Measurements from ENCODE around the gene CCDC150.

Gene CCDC150

GRCh38 chr2:196748123-196748522 lies 108.6 kb downstream of the CCDC150 start:
- Histone ChIP-seq H3K36me3 (ENCODE audit: control insufficient read depth, insufficient read depth, low read length) (no peaks in the 10 kb centered on the region), H3K9me3 (ENCODE audit: control insufficient read depth, low read length) (no peaks in the 10 kb centered on the region), H3K27ac (ENCODE audit: insufficient read depth, low read length, poor library complexity, severe bottlenecking) (no peak overlapping the region), H3K4me1 (ENCODE audit: control insufficient read depth, insufficient read depth, low read length, poor library complexity, severe bottlenecking) (no peaks in the 10 kb centered on the region), H3K4me3 (ENCODE audit: insufficient read depth, low read depth, low read length, poor library complexity, severe bottlenecking) (no peak overlapping the region), H3K27me3 (replicated peaks; ENCODE audit: control insufficient read depth, insufficient read depth, low read length, poor library complexity, severe bottlenecking) (no peaks in the 10 kb centered on the region)
- no peak for DNase-seq

GRCh38 chr2:196750291-196750923 lies 110.9 kb downstream of the CCDC150 start:
- Histone ChIP-seq H3K4me1 (ENCODE audit: control insufficient read depth, insufficient read depth, low read length, poor library complexity, severe bottlenecking) (no peaks in the 10 kb centered on the region), H3K27me3 (replicated peaks; ENCODE audit: control insufficient read depth, insufficient read depth, low read length, poor library complexity, severe bottlenecking) (no peaks in the 10 kb centered on the region), H3K9me3 (ENCODE audit: control insufficient read depth, low read length) (no peaks in the 10 kb centered on the region), H3K4me3 (ENCODE audit: insufficient read depth, low read depth, low read length, poor library complexity, severe bottlenecking) (no peak overlapping the region), H3K36me3 (ENCODE audit: control insufficient read depth, insufficient read depth, low read length) (no peaks in the 10 kb centered on the region), H3K27ac (ENCODE audit: insufficient read depth, low read length, poor library complexity, severe bottlenecking) (no peak overlapping the region)
- no peak for DNase-seq

- DNase-seq: peak; percentile 4 to 35 (median 27)
- Histone ChIP-seq H3K4me3 (ENCODE audit: insufficient read depth, low read depth, low read length, poor library complexity, severe bottlenecking) (no peak overlapping the region), H3K27me3 (replicated peaks; ENCODE audit: control insufficient read depth, insufficient read depth, low read length, poor library complexity, severe bottlenecking) (no peaks in the 10 kb centered on the region), H3K27ac (ENCODE audit: insufficient read depth, low read length, poor library complexity, severe bottlenecking) (no peak overlapping the region), H3K36me3 (ENCODE audit: control insufficient read depth, insufficient read depth, low read length) (no peaks in the 10 kb centered on the region), H3K4me1 (ENCODE audit: control insufficient read depth, insufficient read depth, low read length, poor library complexity, severe bottlenecking) (no peaks in the 10 kb centered on the region), H3K9me3 (ENCODE audit: control insufficient read depth, low read length) (no peaks in the 10 kb centered on the region)
Observed at GRCh38 chr2:196750977-196751631, 111.6 kb downstream of the CCDC150 start.

- H3K4me1 ChIP-seq (ENCODE audit: control insufficient read depth, insufficient read depth, low read length, poor library complexity, severe bottlenecking): no peaks in the 10 kb centered on the region
Observed at GRCh38 chr2:196758474-196759377, 119.2 kb downstream of the CCDC150 start.

GRCh38 chr2:196759378-196759706 lies 119.8 kb downstream of the CCDC150 start:
- Histone ChIP-seq H3K9me3 (ENCODE audit: control insufficient read depth, low read length) (no peaks in the 10 kb centered on the region), H3K27ac (ENCODE audit: insufficient read depth, low read length, poor library complexity, severe bottlenecking) (no peak overlapping the region), H3K4me1 (ENCODE audit: control insufficient read depth, insufficient read depth, low read length, poor library complexity, severe bottlenecking) (no peaks in the 10 kb centered on the region), H3K36me3 (ENCODE audit: control insufficient read depth, insufficient read depth, low read length) (peaks cover under 1% of the 10 kb centered on the region), H3K27me3 (replicated peaks; ENCODE audit: control insufficient read depth, insufficient read depth, low read length, poor library complexity, severe bottlenecking) (no peaks in the 10 kb centered on the region), H3K4me3 (ENCODE audit: insufficient read depth, low read depth, low read length, poor library complexity, severe bottlenecking) (no peak overlapping the region)
- no peak for DNase-seq

More at GRCh38 chr2:196758474-196759377, 119.2 kb downstream of the CCDC150 start:
- H3K27me3 ChIP-seq (replicated peaks; ENCODE audit: control insufficient read depth, insufficient read depth, low read length, poor library complexity, severe bottlenecking): no peaks in the 10 kb centered on the region
- no peak overlapping the region for H3K27ac ChIP-seq (ENCODE audit: insufficient read depth, low read length, poor library complexity, severe bottlenecking)
- no peaks in the 10 kb centered on the region for H3K9me3 ChIP-seq (ENCODE audit: control insufficient read depth, low read length)
- DNase-seq: no peak
- H3K4me3 ChIP-seq (ENCODE audit: insufficient read depth, low read depth, low read length, poor library complexity, severe bottlenecking): no peak overlapping the region
- no peaks in the 10 kb centered on the region for H3K36me3 ChIP-seq (ENCODE audit: control insufficient read depth, insufficient read depth, low read length)

- peaks cover 41% of the 10 kb centered on the region for H3K36me3 ChIP-seq (ENCODE audit: control insufficient read depth, insufficient read depth, low read length)
Observed at GRCh38 chr2:196767101-196767500, 127.6 kb downstream of the CCDC150 start.

More at GRCh38 chr2:196767101-196767500, 127.6 kb downstream of the CCDC150 start:
- no peaks in the 10 kb centered on the region for H3K27me3 ChIP-seq (replicated peaks; ENCODE audit: control insufficient read depth, insufficient read depth, low read length, poor library complexity, severe bottlenecking)
- H3K4me3 ChIP-seq (ENCODE audit: insufficient read depth, low read depth, low read length, poor library complexity, severe bottlenecking): no peak overlapping the region
- no peak for DNase-seq
- H3K27ac ChIP-seq (ENCODE audit: insufficient read depth, low read length, poor library complexity, severe bottlenecking): no peak overlapping the region
- no peaks in the 10 kb centered on the region for H3K9me3 ChIP-seq (ENCODE audit: control insufficient read depth, low read length)
- no peaks in the 10 kb centered on the region for H3K4me1 ChIP-seq (ENCODE audit: control insufficient read depth, insufficient read depth, low read length, poor library complexity, severe bottlenecking)

Data from effector memory CD4-positive, alpha-beta T cell (primary cell).